PC-3 (cell line): ENCODE data around the gene CPLX1.

Source experiments
- CTCF ChIP-seq: fragments of 300-600 bp; sonication (generic); conservative IDR thresholded peaks from 2 replicates; pipeline ENCODE4 v1.5.1; 2017; ENCODE audit warnings: antibody characterized with exemption, low read depth, mild to moderate bottlenecking, low read length
- EZH2 ChIP-seq: fragments of 300-600 bp; sonication (generic); IDR thresholded peaks from one replicate; pipeline ENCODE4 v1.6.1; 2017; ENCODE audit warnings: antibody characterized with exemption, mild to moderate bottlenecking, low read length; ENCODE audit not compliant: unreplicated experiment

GRCh38 chr4:793941-794621 lies 31.8 kb downstream of the CPLX1 start:
- no peak for TF ChIP-seq CTCF
- no peak for TF ChIP-seq EZH2
